Vagina (tissue), 2 donors: ENCODE data around the gene FRY.

Experiments used
- CTCF ChIP-seq, 3 experiments: fragments of 450-650 bp in 2 of 3; fragments of 200-600 bp in 1 of 3; sonication (generic) in 1 of 3; IDR thresholded peaks; one replicate each; pipeline ENCODE4 v1.5.1; 2017 to 2019; ENCODE audit warnings: antibody characterized with exemption in 3 of 3, mild to moderate bottlenecking in 2 of 3, moderate library complexity in 2 of 3
- POLR2A ChIP-seq, 2 donors: fragments of 450-650 bp; IDR thresholded peaks; one replicate each; pipeline ENCODE4 v1.6.1; 2017; ENCODE audit warnings: antibody characterized with exemption in 2 of 2, mild to moderate bottlenecking in 2 of 2, moderate library complexity in 2 of 2
- POLR2AphosphoS5 ChIP-seq, 2 donors: sonication (generic); formaldehyde crosslinking; IDR thresholded peaks; one replicate each; pipeline ENCODE4 v1.9.0; 2017; ENCODE audit warnings: antibody characterized with exemption in 2 of 2, mild to moderate bottlenecking in 2 of 2, low read depth in 1 of 2; ENCODE audit not compliant: insufficient read depth in 1 of 2

- TF ChIP-seq CTCF (IDR thresholded peaks at IDR 0.05) (no peak), POLR2A (IDR thresholded peaks at IDR 0.05) (no peak), POLR2AphosphoS5 (IDR thresholded peaks at IDR 0.05; ENCODE audit: insufficient read depth in 1 of 2, low read depth in 1 of 2) (no peak)
Measured at GRCh38 chr13:32281096-32281495, 249.5 kb downstream of the FRY start.
